ENCODE data around the gene TMEM181.
"Not testable (repeated sequence)": the region's sequence is repeated elsewhere in the genome, so short reads cannot be mapped to it uniquely, and the experiment has no call there.

TMEM181 gene

DNA sequence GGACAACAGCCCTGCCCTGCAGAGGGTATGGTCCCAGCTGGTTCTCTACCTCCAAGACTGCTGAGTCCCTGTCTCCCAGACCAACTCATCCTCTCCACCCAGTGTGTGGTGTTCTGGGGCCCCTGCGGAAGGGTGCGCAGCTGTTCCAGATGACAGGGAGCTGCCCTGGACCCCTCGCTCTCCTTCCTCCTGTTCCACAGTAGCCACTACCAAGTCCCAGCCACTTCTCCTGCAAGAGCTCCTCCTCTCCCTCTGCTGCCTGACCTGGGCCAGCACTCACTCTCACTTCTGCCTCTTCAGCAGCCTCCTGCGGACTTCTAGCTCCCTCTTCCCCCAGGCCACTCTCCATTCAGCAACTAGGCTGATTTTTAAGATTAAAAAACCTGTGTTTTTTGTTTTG lies 40.1 kb upstream of the TMEM181 start:
- peaks cover 10% of the 10 kb centered on the region for H3K27me3 ChIP-seq (ENCODE audit: insufficient read depth, poor library complexity, severe bottlenecking)
- no peak overlapping the region for H3K4me3 ChIP-seq (replicated peaks; ENCODE audit: insufficient read depth, low read length)
- no peak overlapping the region for H3K27ac ChIP-seq (replicated peaks)
- TF ChIP-seq POLR2AphosphoS5 (IDR thresholded peaks at IDR 0.05; ENCODE audit: low read depth) (no peak), SPI1 (IDR thresholded peaks at IDR 0.05; ENCODE audit: borderline replicate concordance, low read depth) (no peak), GABPA (IDR thresholded peaks at IDR 0.05; ENCODE audit: low read depth) (no peak), REST (IDR thresholded peaks at IDR 0.05; ENCODE audit: insufficient replicate concordance, low read depth) (no peak)
- TF ChIP-seq, protein P1, sequence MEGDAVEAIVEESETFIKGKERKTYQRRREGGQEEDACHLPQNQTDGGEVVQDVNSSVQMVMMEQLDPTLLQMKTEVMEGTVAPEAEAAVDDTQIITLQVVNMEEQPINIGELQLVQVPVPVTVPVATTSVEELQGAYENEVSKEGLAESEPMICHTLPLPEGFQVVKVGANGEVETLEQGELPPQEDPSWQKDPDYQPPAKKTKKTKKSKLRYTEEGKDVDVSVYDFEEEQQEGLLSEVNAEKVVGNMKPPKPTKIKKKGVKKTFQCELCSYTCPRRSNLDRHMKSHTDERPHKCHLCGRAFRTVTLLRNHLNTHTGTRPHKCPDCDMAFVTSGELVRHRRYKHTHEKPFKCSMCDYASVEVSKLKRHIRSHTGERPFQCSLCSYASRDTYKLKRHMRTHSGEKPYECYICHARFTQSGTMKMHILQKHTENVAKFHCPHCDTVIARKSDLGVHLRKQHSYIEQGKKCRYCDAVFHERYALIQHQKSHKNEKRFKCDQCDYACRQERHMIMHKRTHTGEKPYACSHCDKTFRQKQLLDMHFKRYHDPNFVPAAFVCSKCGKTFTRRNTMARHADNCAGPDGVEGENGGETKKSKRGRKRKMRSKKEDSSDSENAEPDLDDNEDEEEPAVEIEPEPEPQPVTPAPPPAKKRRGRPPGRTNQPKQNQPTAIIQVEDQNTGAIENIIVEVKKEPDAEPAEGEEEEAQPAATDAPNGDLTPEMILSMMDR (IDR thresholded peaks at IDR 0.05; ENCODE audit: insufficient read depth, low read length) = no peak
- DNase-seq (ENCODE audit: low read depth in 1 of 2, low spot score in 1 of 2) = no peak

DNA sequence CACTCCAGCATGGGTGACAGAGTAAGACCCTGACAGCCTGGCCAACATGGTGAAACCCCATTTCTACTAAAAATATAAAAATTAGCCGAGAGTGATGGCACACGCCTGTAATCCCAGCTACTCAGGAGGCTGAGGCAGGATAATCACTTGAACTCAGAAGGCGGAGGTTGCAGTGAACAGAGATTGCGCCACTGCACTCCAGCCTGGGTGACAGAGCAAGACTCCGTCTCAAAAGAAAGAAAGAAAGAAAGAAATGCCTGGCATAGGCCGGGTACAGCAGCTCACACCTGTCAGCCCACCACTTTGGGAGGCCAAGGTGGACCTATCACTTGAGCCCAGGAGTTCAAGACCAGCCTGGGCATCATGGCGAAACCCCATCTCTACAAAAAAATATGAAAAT lies 38.9 kb upstream of the TMEM181 start:
- H3K4me3 ChIP-seq (replicated peaks; ENCODE audit: insufficient read depth, low read length); H3K27me3 ChIP-seq (ENCODE audit: insufficient read depth, poor library complexity, severe bottlenecking); H3K27ac ChIP-seq (replicated peaks); DNase-seq (ENCODE audit: low read depth in 1 of 2, low spot score in 1 of 2): not testable (repeated sequence)

- Histone ChIP-seq H3K27me3 (ENCODE audit: insufficient read depth, poor library complexity, severe bottlenecking) (peaks cover 10% of the 10 kb centered on the region), H3K4me3 (replicated peaks; ENCODE audit: insufficient read depth, low read length) (no peak overlapping the region), H3K27ac (replicated peaks) (no peak overlapping the region)
- DNase-seq (ENCODE audit: low read depth in 1 of 2, low spot score in 1 of 2) = no peak
- no peak for TF ChIP-seq REST (IDR thresholded peaks at IDR 0.05; ENCODE audit: insufficient replicate concordance, low read depth)
- no peak for TF ChIP-seq POLR2AphosphoS5 (IDR thresholded peaks at IDR 0.05; ENCODE audit: low read depth)
- TF ChIP-seq GABPA (IDR thresholded peaks at IDR 0.05; ENCODE audit: low read depth) = no peak
- TF ChIP-seq, protein P1 (IDR thresholded peaks at IDR 0.05; ENCODE audit: insufficient read depth, low read length) = no peak
- no peak for TF ChIP-seq SPI1 (IDR thresholded peaks at IDR 0.05; ENCODE audit: borderline replicate concordance, low read depth)
Observed at GRCh38 chr6:158521759-158522158, 38.1 kb upstream of the TMEM181 start.

DNA sequence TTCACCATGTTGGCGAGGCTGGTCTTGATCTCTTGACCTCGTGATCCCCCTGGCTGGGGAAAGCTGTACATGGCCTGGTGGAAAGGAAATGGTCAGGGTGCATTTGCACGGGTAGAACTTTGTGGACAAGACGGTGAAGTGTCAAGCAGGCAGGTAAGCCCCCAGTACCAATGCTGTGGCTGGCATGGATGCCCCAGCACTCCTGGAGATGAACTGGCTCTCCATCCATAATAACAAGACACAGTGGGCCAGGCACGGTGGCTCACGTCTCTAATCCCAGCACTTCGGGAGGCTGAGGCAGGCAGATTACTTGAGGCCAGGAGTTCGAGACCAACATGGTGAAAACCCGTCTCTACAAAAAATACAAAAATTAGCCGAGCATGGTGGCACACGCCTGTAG lies 37.3 kb upstream of the TMEM181 start:
- H3K4me3 ChIP-seq (replicated peaks; ENCODE audit: insufficient read depth, low read length) = no peak overlapping the region
- H3K27ac ChIP-seq (replicated peaks) = no peak overlapping the region
- TF ChIP-seq REST (IDR thresholded peaks at IDR 0.05; ENCODE audit: insufficient replicate concordance, low read depth) (no peak), SPI1 (IDR thresholded peaks at IDR 0.05; ENCODE audit: borderline replicate concordance, low read depth) (no peak), POLR2AphosphoS5 (IDR thresholded peaks at IDR 0.05; ENCODE audit: low read depth) (no peak), GABPA (IDR thresholded peaks at IDR 0.05; ENCODE audit: low read depth) (no peak)
- TF ChIP-seq, protein P1 (IDR thresholded peaks at IDR 0.05; ENCODE audit: insufficient read depth, low read length) = no peak
- peaks cover 3% of the 10 kb centered on the region for H3K27me3 ChIP-seq (ENCODE audit: insufficient read depth, poor library complexity, severe bottlenecking)
- no peak for DNase-seq (ENCODE audit: low read depth in 1 of 2, low spot score in 1 of 2)

Data from HL-60 (cell line).